ENCODE measurements around the gene CEP72.

DNA sequence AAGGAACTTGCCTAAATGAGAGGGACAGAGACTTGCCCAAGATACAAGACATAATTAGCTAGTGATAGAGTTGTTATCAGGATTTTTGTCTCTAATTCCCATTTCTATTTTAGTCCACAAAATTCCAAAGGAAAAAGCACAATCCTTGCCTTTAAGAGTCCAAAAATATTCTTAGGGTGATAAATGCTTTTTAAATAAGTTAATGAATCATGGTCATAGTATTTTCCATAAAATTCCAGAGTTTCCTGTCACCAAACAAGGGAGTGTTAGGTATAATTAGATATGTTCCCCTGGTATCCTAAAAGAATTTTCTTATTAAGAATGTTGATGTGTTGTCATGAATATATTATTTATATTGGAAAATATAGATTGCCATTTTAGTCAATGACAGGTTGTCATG lies 21.8 kb upstream of the CEP72 start:
- TF ChIP-seq POLR2A (IDR thresholded peaks at IDR 0.05) (no peak), POLR2AphosphoS5 (IDR thresholded peaks at IDR 0.05) (no peak)
- TF ChIP-seq, protein P1, sequence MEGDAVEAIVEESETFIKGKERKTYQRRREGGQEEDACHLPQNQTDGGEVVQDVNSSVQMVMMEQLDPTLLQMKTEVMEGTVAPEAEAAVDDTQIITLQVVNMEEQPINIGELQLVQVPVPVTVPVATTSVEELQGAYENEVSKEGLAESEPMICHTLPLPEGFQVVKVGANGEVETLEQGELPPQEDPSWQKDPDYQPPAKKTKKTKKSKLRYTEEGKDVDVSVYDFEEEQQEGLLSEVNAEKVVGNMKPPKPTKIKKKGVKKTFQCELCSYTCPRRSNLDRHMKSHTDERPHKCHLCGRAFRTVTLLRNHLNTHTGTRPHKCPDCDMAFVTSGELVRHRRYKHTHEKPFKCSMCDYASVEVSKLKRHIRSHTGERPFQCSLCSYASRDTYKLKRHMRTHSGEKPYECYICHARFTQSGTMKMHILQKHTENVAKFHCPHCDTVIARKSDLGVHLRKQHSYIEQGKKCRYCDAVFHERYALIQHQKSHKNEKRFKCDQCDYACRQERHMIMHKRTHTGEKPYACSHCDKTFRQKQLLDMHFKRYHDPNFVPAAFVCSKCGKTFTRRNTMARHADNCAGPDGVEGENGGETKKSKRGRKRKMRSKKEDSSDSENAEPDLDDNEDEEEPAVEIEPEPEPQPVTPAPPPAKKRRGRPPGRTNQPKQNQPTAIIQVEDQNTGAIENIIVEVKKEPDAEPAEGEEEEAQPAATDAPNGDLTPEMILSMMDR (IDR thresholded peaks at IDR 0.05): no peak

Measured in breast epithelium (tissue), 3 donors.